Epithelial cell of prostate (primary cell): ENCODE data around the gene SLC27A3.

ENCODE experiments used
- DNase-seq: peaks from one replicate; pipeline ENCODE4 v3.0.0-alpha.2; 2011; ENCODE audit warnings: low read depth, low spot score
- H3K27ac ChIP-seq: fragments of 450-650 bp; 2 replicates; pipeline ENCODE4 v1.5.1; 2017; ENCODE audit warnings: mild to moderate bottlenecking

The SLC27A3 gene

GRCh38 chr1:153774780-153775457 lies at the start of gene SLC27A3:
Gene SLC27A3 (plus strand): TSS chr1:153775407. CDS start chr1:153775498, 91 bp downstream.
- no peak for DNase-seq
- peak within 1 kb of the TSS; percentile 9 for H3K27ac ChIP-seq

GRCh38 chr1:153727463-153728304 lies 47.5 kb upstream of the SLC27A3 start, which contains the start of gene INTS3:
Gene INTS3 (plus strand): TSS chr1:153728050. CDS start chr1:153728635, 585 bp downstream.
- peak; percentile 100 for DNase-seq
- peak within 1 kb of the TSS; percentile 79 for H3K27ac ChIP-seq

GRCh38 chr1:153728305-153729066 lies 46.7 kb upstream of the SLC27A3 start:
- peak overlapping the region; percentile 79 for H3K27ac ChIP-seq
- no peak for DNase-seq

GRCh38 chr1:153730468-153730988 lies 44.7 kb upstream of the SLC27A3 start:
- no peak overlapping the region for H3K27ac ChIP-seq
- DNase-seq: no peak

- no peak for DNase-seq
- H3K27ac ChIP-seq: no peak overlapping the region
These were observed 41.2 kb upstream of the SLC27A3 start for GRCh38 chr1:153733970-153734369.

GRCh38 chr1:153734396-153735089 lies 40.7 kb upstream of the SLC27A3 start:
- DNase-seq: no peak
- H3K27ac ChIP-seq: no peak overlapping the region

GRCh38 chr1:153735090-153735420 lies 40.2 kb upstream of the SLC27A3 start:
- H3K27ac ChIP-seq: no peak overlapping the region
- no peak for DNase-seq

- peak overlapping the region; percentile 37 for H3K27ac ChIP-seq
- no peak for DNase-seq
These were observed 33.2 kb upstream of the SLC27A3 start for GRCh38 chr1:153741986-153742385.

GRCh38 chr1:153742411-153743142 lies 32.6 kb upstream of the SLC27A3 start:
- peak overlapping the region; percentile 37 for H3K27ac ChIP-seq
- peak; percentile 27 for DNase-seq

- H3K27ac ChIP-seq: no peak overlapping the region
- DNase-seq: no peak
These were observed 29.8 kb upstream of the SLC27A3 start for GRCh38 chr1:153745417-153745816.

GRCh38 chr1:153746174-153746573 lies 29.0 kb upstream of the SLC27A3 start:
- H3K27ac ChIP-seq: no peak overlapping the region
- DNase-seq: no peak

GRCh38 chr1:153748903-153749302 lies 26.3 kb upstream of the SLC27A3 start:
- no peak for DNase-seq
- H3K27ac ChIP-seq: no peak overlapping the region

- no peak for DNase-seq
- H3K27ac ChIP-seq: no peak overlapping the region
These were observed 25.7 kb upstream of the SLC27A3 start for GRCh38 chr1:153749408-153750005.

GRCh38 chr1:153750026-153750995 lies 24.9 kb upstream of the SLC27A3 start:
- no peak overlapping the region for H3K27ac ChIP-seq
- no peak for DNase-seq

GRCh38 chr1:153752072-153752471 lies 23.1 kb upstream of the SLC27A3 start:
- DNase-seq: no peak
- no peak overlapping the region for H3K27ac ChIP-seq

- H3K27ac ChIP-seq: no peak overlapping the region
- no peak for DNase-seq
These were observed 22.5 kb upstream of the SLC27A3 start for GRCh38 chr1:153752571-153753195.

GRCh38 chr1:153754266-153754665 lies 20.9 kb upstream of the SLC27A3 start:
- no peak for DNase-seq
- H3K27ac ChIP-seq: no peak overlapping the region
